ENCODE results near the gene ELL2. TPM values are rescaled to one million over a fixed set of nuclear protein-coding genes. Genes with fewer than 3 reads are reported as not detected.

Gene ELL2
- total and polyA plus RNA-seq, 9 of the 15 experiments (the other 6 are each of a cell fraction or from before 2014, with no cell fraction given), result 4.3 to 18.3 (median 14.5) TPM

- TF ChIP-seq AFF4 (CRISPR knock-in tag; IDR thresholded peaks at IDR 0.05), result 0 out of 2 replicates have a peak, but pooled peaks have one; percentile 33
- TF ChIP-seq RBM34 (IDR thresholded peaks at IDR 0.05; ENCODE audit: borderline replicate concordance, insufficient read depth, low read length), result no peak
- no peak for TF ChIP-seq TSC22D4 (tag; IDR thresholded peaks at IDR 0.05)
- TF ChIP-seq CTCFL (IDR thresholded peaks at IDR 0.05; ENCODE audit: borderline replicate concordance, insufficient read depth, low read depth, low read length, poor library complexity, severe bottlenecking), result no peak
- TF ChIP-seq ARID3B (CRISPR knock-in tag; IDR thresholded peaks at IDR 0.05; ENCODE audit: borderline replicate concordance), result no peak
- TF ChIP-seq SOX6 (IDR thresholded peaks at IDR 0.05), result peak; percentile 20; the same call in 1 of the 2 replicates
- 0 out of 2 replicates have a peak, but pooled peaks have one; percentile 24 for TF ChIP-seq ZBTB17 (CRISPR knock-in tag; IDR thresholded peaks at IDR 0.05)
- no peak for TF ChIP-seq KLF6 (CRISPR knock-in tag; IDR thresholded peaks at IDR 0.05; ENCODE audit: borderline replicate concordance)
- TF ChIP-seq NEUROD1 (IDR thresholded peaks at IDR 0.05; ENCODE audit: borderline replicate concordance, low read depth, low read length, partially characterized antibody), result no peak
- TF ChIP-seq HNRNPH1 (optimal IDR thresholded peaks at IDR 0.05; ENCODE audit: low read depth, low read length), result no peak
- no peak for TF ChIP-seq ZNF263 (CRISPR knock-in tag; IDR thresholded peaks at IDR 0.05; ENCODE audit: borderline replicate concordance)
- no peak for TF ChIP-seq ZNF785 (CRISPR knock-in tag; IDR thresholded peaks at IDR 0.05)
- TF ChIP-seq BRF2 (IDR thresholded peaks at IDR 0.05; ENCODE audit: borderline replicate concordance, insufficient read depth, insufficient read length), result no peak
- no peak for TF ChIP-seq SP2 (IDR thresholded peaks at IDR 0.05; ENCODE audit: extremely low read depth, low read depth, low read length, poor library complexity, severe bottlenecking)
- TF ChIP-seq SIN3A (IDR thresholded peaks at IDR 0.05; ENCODE audit: borderline replicate concordance in 2 of 2, control insufficient read depth in 1 of 2, low read depth in 2 of 2, low read length in 2 of 2), result no peak
- TF ChIP-seq FOXJ2 (tag; IDR thresholded peaks at IDR 0.05), result no peak
Measured at GRCh38 chr5:95858661-95859595, 102.7 kb downstream of the ELL2 start (continued).

All from K562 (cell line).